ENCODE results near the gene JAG1. TPM values are rescaled to one million over a fixed set of nuclear protein-coding genes. Genes with fewer than 3 reads are reported as not detected.

JAG1 gene
- polyA plus RNA-seq, 1 donor from 2014 or later, result 9.0 TPM

DNA sequence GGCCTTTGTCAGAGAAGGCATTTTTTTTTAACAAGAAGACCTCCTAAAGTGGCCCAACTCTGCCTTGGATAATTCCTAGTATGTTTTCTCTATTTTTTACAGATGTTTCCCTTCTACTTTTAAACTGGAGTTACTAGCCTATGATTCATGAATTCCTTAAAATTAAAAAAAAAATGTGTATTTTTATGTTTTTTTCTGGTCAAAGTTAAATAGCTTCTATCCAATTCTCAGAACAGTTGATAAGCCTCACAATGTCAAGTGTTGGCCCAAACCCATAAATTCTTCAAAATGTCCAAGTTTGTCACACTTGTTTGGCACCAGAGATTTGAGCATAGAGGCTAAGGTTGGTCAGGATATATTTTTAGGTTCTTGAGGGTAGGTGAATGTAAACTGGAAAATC is 64.0 kb downstream of the JAG1 start:
- H3K9me2 ChIP-seq (ENCODE audit: insufficient read depth, low read length), result no peaks in the 10 kb centered on the region
- no peak overlapping the region for H3K4me3 ChIP-seq (ENCODE audit: low read length)
- no peak overlapping the region for H3K27ac ChIP-seq (ENCODE audit: low read length)
- no peaks in the 10 kb centered on the region for H3K36me3 ChIP-seq (ENCODE audit: insufficient read depth, low read length)
- no peaks in the 10 kb centered on the region for H3K79me2 ChIP-seq (replicated peaks; ENCODE audit: insufficient read depth, low read length)
- H3K9ac ChIP-seq (ENCODE audit: low read length), result no peak overlapping the region
- H3K4me2 ChIP-seq (ENCODE audit: low read length), result no peak overlapping the region
- TF ChIP-seq POLR2AphosphoS5 (IDR thresholded peaks at IDR 0.05) (no peak), MXI1 (conservative IDR thresholded peaks at IDR 0.05; ENCODE audit: poor library complexity, severe bottlenecking) (no peak), EP300 (conservative IDR thresholded peaks at IDR 0.05; ENCODE audit: poor library complexity, severe bottlenecking) (no peak)
- H3F3A ChIP-seq (ENCODE audit: insufficient read depth, low read length, poor library complexity, severe bottlenecking), result no peaks in the 10 kb centered on the region
- no peaks in the 10 kb centered on the region for H4K20me1 ChIP-seq (ENCODE audit: insufficient read depth)
- no peaks in the 10 kb centered on the region for H3K9me3 ChIP-seq (ENCODE audit: low read length)
- H3K27me3 ChIP-seq (ENCODE audit: insufficient read depth, low read depth, low read length), result no peaks in the 10 kb centered on the region
- no peak overlapping the region for H2AFZ ChIP-seq (ENCODE audit: low read depth, low read length)

DNA sequence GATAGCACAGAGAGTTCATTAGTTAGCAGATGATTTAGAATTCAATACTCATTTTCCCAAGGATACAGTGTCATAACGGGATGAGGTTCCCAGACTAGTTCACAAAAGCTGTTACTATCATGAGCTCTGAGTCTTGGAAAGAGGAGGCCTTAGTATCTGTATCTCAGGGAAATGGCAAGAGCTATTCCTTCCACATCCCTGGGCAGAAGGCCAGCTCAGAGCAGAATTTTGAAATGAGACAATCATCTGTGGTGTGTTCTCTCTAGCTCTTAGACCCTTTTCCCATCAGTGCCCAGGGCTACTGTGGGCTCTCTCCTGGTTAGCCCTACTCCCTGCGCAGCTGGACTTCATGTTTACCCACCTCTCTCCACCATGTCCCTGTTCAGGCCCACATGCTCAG is 64.5 kb downstream of the JAG1 start:
- H3F3A ChIP-seq (ENCODE audit: insufficient read depth, low read length, poor library complexity, severe bottlenecking), result no peaks in the 10 kb centered on the region
- no peaks in the 10 kb centered on the region for H3K9me2 ChIP-seq (ENCODE audit: insufficient read depth, low read length)
- H3K4me2 ChIP-seq (ENCODE audit: low read length), result no peak overlapping the region
- H3K4me3 ChIP-seq (ENCODE audit: low read length), result no peak overlapping the region
- H4K20me1 ChIP-seq (ENCODE audit: insufficient read depth), result no peaks in the 10 kb centered on the region
- H3K27ac ChIP-seq (ENCODE audit: low read length), result no peak overlapping the region
- no peak overlapping the region for H2AFZ ChIP-seq (ENCODE audit: low read depth, low read length)
- no peak overlapping the region for H3K9ac ChIP-seq (ENCODE audit: low read length)
- H3K9me3 ChIP-seq (ENCODE audit: low read length), result no peaks in the 10 kb centered on the region
- no peaks in the 10 kb centered on the region for H3K27me3 ChIP-seq (ENCODE audit: insufficient read depth, low read depth, low read length)
- no peaks in the 10 kb centered on the region for H3K36me3 ChIP-seq (ENCODE audit: insufficient read depth, low read length)
- TF ChIP-seq, protein P1, sequence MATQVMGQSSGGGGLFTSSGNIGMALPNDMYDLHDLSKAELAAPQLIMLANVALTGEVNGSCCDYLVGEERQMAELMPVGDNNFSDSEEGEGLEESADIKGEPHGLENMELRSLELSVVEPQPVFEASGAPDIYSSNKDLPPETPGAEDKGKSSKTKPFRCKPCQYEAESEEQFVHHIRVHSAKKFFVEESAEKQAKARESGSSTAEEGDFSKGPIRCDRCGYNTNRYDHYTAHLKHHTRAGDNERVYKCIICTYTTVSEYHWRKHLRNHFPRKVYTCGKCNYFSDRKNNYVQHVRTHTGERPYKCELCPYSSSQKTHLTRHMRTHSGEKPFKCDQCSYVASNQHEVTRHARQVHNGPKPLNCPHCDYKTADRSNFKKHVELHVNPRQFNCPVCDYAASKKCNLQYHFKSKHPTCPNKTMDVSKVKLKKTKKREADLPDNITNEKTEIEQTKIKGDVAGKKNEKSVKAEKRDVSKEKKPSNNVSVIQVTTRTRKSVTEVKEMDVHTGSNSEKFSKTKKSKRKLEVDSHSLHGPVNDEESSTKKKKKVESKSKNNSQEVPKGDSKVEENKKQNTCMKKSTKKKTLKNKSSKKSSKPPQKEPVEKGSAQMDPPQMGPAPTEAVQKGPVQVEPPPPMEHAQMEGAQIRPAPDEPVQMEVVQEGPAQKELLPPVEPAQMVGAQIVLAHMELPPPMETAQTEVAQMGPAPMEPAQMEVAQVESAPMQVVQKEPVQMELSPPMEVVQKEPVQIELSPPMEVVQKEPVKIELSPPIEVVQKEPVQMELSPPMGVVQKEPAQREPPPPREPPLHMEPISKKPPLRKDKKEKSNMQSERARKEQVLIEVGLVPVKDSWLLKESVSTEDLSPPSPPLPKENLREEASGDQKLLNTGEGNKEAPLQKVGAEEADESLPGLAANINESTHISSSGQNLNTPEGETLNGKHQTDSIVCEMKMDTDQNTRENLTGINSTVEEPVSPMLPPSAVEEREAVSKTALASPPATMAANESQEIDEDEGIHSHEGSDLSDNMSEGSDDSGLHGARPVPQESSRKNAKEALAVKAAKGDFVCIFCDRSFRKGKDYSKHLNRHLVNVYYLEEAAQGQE (IDR thresholded peaks at IDR 0.05; ENCODE audit: borderline replicate concordance), result no peak
- TF ChIP-seq TAF1 (IDR thresholded peaks at IDR 0.05; ENCODE audit: low read depth) (no peak), POLR2AphosphoS5 (IDR thresholded peaks at IDR 0.05) (no peak), MXI1 (conservative IDR thresholded peaks at IDR 0.05; ENCODE audit: poor library complexity, severe bottlenecking) (no peak), EZH2 (IDR thresholded peaks at IDR 0.05; ENCODE audit: borderline replicate concordance, insufficient read depth, low read length, poor library complexity, severe bottlenecking) (no peak), RAD21 (conservative IDR thresholded peaks at IDR 0.05) (no peak), EP300 (conservative IDR thresholded peaks at IDR 0.05; ENCODE audit: poor library complexity, severe bottlenecking) (no peak), SMC3 (conservative IDR thresholded peaks at IDR 0.05; ENCODE audit: poor library complexity) (no peak)
- TF ChIP-seq, protein P2, sequence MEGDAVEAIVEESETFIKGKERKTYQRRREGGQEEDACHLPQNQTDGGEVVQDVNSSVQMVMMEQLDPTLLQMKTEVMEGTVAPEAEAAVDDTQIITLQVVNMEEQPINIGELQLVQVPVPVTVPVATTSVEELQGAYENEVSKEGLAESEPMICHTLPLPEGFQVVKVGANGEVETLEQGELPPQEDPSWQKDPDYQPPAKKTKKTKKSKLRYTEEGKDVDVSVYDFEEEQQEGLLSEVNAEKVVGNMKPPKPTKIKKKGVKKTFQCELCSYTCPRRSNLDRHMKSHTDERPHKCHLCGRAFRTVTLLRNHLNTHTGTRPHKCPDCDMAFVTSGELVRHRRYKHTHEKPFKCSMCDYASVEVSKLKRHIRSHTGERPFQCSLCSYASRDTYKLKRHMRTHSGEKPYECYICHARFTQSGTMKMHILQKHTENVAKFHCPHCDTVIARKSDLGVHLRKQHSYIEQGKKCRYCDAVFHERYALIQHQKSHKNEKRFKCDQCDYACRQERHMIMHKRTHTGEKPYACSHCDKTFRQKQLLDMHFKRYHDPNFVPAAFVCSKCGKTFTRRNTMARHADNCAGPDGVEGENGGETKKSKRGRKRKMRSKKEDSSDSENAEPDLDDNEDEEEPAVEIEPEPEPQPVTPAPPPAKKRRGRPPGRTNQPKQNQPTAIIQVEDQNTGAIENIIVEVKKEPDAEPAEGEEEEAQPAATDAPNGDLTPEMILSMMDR (IDR thresholded peaks at IDR 0.05; ENCODE audit: poor library complexity, severe bottlenecking), result no peak
- no peaks in the 10 kb centered on the region for H3K79me2 ChIP-seq (replicated peaks; ENCODE audit: insufficient read depth, low read length)

All from neural cell (in vitro differentiated cells).